IPS-11a (cell line): ENCODE results near the gene DIPK1C.

Source experiments
- H3K4me3 ChIP-seq: one replicate; pipeline ENCODE4 v1.5.1; 2013; ENCODE audit warnings: low read depth, low read length, control low read depth

The DIPK1C gene

GRCh38 chr18:74422541-74422940 is 34.6 kb downstream of the DIPK1C start:
- H3K4me3 ChIP-seq = no peak overlapping the region

DNA sequence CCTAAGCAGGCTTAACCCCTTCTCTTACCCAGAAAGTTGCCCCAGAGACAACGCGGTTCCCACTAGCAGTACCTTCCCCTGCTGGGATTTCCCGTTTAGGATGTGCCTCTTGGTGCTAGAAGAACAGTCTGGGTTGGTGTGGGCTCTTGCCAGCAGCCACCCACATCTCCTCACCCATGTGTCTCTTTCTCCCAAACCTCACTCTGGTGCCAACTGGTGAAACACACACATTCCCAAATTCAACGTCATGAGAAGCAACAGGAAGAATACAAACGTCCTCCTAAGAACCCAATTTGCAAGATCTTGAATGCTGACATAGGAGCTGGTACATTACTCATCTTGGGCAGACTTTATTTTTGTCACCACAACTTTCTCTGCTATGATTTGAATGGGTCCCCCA is 36.2 kb downstream of the DIPK1C start:
- H3K4me3 ChIP-seq = no peak overlapping the region

DNA sequence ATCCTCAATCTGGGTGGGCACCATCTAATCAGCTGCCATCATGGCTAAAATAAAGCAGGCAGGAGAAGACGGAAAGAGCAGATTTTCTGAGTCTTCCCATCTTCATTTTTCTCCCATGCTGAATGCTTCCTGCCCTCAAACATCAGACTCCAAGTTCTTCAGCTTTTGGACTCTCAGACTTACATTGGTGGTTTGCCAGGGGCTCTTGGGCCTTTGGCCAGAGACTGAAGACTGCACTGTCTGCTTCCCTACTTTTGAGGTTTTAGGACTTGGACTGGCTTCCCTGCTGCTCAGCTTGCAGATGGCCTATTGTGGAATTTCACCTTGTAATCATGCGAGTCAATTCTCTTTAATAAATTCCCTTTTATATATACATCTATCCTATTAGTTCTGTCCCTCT is 36.6 kb downstream of the DIPK1C start:
- H3K4me3 ChIP-seq = no peak overlapping the region

- H3K4me3 ChIP-seq = no peak overlapping the region
These were observed 37.3 kb downstream of the DIPK1C start for GRCh38 chr18:74419761-74420160.

GRCh38 chr18:74418023-74418422 is 39.1 kb downstream of the DIPK1C start:
- no peak overlapping the region for H3K4me3 ChIP-seq

GRCh38 chr18:74416124-74416523 is 41.0 kb downstream of the DIPK1C start:
- no peak overlapping the region for H3K4me3 ChIP-seq

GRCh38 chr18:74414953-74415515 is 42.1 kb downstream of the DIPK1C start:
- no peak overlapping the region for H3K4me3 ChIP-seq

GRCh38 chr18:74413836-74414235 is 43.3 kb downstream of the DIPK1C start:
- H3K4me3 ChIP-seq = no peak overlapping the region

DNA sequence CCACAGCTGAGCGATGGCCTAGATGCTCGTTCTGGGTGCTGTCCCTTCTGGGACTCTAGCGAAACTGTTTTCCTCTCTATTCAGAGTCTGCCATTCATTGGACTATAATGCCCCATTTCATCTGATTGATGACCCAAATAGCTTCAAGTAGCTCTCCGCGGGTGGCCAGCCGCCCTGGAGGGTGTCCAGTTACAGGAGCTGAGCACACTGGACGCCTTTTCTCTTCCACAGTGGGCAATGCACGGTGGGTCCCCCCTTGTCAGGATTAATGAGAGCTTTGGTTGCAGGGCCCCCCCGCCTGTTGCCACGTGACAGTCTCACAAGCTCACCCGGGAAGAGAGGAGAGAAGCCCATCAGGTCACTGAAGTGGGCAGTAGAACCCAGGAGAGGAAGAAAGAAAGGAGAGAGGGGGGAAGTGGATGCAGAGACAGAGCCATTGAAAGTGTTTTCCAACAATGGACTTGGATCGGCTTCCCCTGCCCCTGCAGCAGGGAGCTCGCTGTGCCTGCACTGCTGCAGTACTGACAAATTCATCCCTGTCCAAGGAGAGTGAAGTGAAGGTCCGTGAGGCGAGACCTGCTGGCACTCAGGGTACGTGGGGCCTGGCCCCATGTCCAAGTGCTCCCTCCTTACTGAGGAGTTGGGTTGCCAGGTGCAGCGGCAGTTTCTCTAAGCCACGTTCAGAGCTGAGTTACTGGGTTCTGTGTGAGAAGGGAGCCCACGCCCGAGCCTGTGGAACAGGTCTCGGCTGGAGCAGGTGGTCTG is 44.8 kb downstream of the DIPK1C start:
- no peak overlapping the region for H3K4me3 ChIP-seq

DNA sequence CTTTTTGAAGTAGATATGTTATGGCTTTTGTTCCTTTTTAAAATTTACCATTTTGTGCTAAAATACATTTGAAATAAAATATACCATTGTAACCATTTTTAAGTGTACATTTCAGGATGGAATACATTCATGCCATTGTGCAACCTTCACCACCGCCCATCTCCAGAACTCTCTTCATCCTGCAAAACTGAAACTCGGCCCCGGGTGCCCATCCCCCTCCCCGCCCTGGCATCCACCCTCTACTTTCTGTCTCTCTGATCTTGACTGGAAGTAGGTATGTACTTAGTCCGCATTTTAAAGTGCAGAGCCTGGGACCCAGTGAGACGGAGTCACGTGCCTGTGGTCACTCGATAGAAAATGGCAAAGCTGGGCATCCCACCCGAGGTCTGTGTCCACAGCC is 45.6 kb downstream of the DIPK1C start:
- no peak overlapping the region for H3K4me3 ChIP-seq

DNA sequence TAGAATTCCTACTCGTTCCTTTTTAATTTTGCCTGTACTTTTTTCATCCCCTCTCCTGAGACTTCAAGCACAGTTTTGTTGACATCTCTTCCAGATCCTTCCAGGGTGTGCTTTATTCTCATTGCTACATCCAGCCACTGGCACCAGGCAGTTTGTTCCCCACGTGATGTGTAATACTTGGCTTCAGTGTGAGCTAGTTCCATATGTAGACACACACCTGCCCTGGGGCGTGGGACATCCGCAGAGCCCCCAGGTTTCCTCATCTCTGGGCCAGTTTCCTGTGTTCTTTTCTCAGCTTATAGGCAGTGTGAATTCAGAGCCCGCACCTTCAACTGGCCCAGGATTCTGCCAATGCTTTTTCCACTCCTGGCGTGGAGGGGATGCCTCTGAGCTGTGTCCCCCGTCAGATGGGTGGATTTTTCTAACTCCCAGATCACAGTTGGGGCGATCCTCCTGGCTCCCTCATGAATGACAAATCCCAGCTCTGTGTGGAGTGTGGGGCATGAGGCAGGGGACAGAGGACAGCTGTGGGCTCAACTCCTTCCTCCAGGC is 46.6 kb downstream of the DIPK1C start:
- no peak overlapping the region for H3K4me3 ChIP-seq

- H3K4me3 ChIP-seq = no peak overlapping the region
These were observed 49.2 kb downstream of the DIPK1C start for GRCh38 chr18:74407888-74408287.

DNA sequence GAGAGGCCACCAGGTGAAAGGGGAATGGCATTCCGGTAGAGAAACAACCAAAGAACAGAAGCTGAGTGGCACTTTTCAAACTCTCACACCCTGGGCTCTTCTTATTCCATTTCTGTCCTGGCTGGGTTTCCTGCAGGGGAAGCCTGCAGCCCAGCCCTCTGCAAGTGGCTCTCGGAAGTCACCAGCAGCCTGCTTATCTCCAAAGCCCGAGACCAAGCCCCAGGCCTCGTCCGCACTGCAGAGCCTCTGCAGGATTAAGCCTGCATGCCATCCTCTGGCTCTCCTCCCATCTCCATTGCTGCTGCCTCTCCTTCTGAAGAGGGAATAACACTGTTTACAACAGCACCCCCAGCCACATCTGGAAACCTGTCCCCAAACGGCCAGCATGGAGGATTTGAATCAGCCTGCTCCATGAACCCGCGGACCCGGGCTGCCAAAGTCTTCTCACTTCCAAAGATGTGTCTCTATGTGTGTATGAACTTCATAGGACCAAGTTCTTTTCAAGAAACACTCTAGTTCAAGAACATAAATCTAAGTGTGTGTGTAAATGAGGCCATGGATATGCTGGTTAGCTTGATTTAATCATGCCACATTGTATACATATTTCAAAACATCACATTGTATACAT is 54.2 kb downstream of the DIPK1C start:
- no peak overlapping the region for H3K4me3 ChIP-seq

DNA sequence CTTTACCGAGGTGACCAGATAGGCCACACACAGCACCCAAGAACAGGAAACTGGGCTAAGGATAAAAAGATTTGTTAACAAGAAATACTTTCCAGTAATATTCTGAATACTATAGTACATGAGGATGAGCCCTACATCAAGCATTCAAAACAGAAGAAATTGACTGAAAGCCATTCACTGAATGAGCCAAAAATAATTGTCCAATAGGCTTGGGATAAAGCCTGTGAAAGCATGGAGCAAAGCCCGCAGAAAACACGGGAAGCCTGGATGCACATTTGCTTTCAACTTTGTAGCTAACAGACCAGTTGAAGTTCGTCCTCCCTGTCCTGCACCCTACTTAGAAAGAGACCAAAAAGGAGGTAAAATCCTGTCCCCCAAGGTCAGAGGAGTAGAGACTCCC is 56.3 kb downstream of the DIPK1C start:
- no peak overlapping the region for H3K4me3 ChIP-seq

DNA sequence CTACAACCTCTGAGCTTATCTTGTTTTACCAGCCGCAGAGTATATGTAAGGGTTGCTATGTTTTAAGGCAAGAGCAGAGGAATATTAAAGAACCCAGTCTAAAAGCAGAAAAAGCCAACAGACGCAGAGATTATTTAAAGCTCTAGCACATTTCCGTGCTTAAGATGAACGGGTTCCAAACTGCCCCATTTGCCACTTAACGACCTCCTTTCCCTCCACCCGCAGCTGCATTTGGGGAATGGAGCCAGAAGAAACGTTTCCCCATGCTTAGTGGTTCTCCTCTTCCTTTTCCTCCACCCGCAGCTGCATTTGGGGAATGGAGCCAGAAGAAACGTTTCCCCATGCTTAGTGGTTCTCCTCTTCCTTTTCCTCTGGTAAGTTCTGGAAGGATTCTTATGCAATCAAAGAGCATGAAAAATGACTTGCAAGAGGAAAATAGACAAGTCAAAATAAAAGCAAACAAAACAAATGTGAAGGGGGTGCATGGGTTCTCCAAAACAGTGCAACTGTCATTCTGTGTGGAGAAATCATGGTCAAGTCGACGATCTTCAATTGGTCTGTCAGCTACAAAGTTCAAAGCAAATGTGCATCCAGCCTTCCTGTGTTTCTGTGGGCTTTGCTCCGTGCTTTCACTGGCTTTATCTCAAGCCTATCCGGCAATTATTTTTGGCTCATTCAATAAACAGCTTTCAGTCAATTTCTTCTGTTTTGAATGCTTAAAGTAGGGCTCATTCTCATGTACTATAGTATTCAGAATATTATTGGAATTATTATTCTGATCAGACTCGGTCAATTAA is 57.8 kb downstream of the DIPK1C start:
- no peak overlapping the region for H3K4me3 ChIP-seq

DNA sequence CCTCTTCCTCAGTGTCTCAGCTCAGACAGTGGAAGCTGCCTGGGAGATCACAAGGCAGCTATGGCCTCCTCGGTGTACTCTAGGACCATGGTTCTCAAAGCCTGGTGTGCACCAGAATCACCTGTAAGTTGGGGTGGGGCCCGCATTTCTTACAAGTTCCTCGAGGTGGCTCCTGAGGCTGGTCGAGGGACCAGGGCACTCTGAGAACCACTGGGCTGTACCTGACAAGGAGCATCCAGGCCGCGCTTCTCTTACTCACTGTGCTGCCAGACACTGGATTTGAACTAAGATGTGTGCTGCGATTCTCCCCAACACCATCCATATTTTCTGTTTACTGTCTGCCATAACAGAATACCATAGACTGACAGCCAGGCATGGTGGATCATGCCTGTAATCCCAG is 59.5 kb downstream of the DIPK1C start:
- H3K4me3 ChIP-seq = no peak overlapping the region

GRCh38 chr18:74396171-74397169 is 60.6 kb downstream of the DIPK1C start:
- H3K4me3 ChIP-seq = no peak overlapping the region

- H3K4me3 ChIP-seq = no peak overlapping the region
These were observed 61.4 kb downstream of the DIPK1C start for GRCh38 chr18:74395648-74396154.

GRCh38 chr18:74395006-74395405 is 62.1 kb downstream of the DIPK1C start:
- H3K4me3 ChIP-seq = no peak overlapping the region

- no peak overlapping the region for H3K4me3 ChIP-seq
These were observed 64.8 kb downstream of the DIPK1C start for GRCh38 chr18:74392323-74392722.
